ENCODE results near the gene NUAK1. TPM values are rescaled to one million over a fixed set of nuclear protein-coding genes. Genes with fewer than 3 reads are reported as not detected.

NUAK1 gene
- polyA plus RNA-seq, 2 donors = 0.73 to 0.82 TPM

GRCh38 chr12:106106061-106106566 lies 32.6 kb downstream of the NUAK1 start:
- Histone ChIP-seq H3K36me3 (ENCODE audit: control insufficient read depth in 2 of 2, insufficient read depth in 2 of 2, low read length in 1 of 2) (no peaks in the 10 kb centered on the region), H3K4me3 (ENCODE audit: low read depth in 1 of 2, low read length in 2 of 2) (no peak overlapping the region), H3K9me3 (ENCODE audit: control insufficient read depth in 2 of 2, insufficient read depth in 1 of 2, low read depth in 1 of 2, low read length in 1 of 2) (no peaks in the 10 kb centered on the region), H3K27ac (ENCODE audit: low read depth in 2 of 2, low read length in 1 of 2) (no peak overlapping the region), H3K27me3 (ENCODE audit: control insufficient read depth in 1 of 2, insufficient read depth in 2 of 2, low read length in 2 of 2) (no peaks in the 10 kb centered on the region), H3K4me1 (ENCODE audit: control insufficient read depth in 2 of 2, insufficient read depth in 2 of 2, low read length in 1 of 2) (peaks cover 0 to 3% of the 10 kb centered on the region in 2 donors)
- 70 to 78% methylated on average over 4 of the region's 4 CpGs for WGBS, 2 donors

GRCh38 chr12:106101803-106102202 lies 37.0 kb downstream of the NUAK1 start:
- Histone ChIP-seq H3K36me3 (ENCODE audit: control insufficient read depth in 2 of 2, insufficient read depth in 2 of 2, low read length in 1 of 2) (no peaks in the 10 kb centered on the region), H3K27ac (ENCODE audit: low read depth in 2 of 2, low read length in 1 of 2) (no peak overlapping the region), H3K9me3 (ENCODE audit: control insufficient read depth in 2 of 2, insufficient read depth in 1 of 2, low read depth in 1 of 2, low read length in 1 of 2) (no peaks in the 10 kb centered on the region), H3K27me3 (ENCODE audit: control insufficient read depth in 1 of 2, insufficient read depth in 2 of 2, low read length in 2 of 2) (peaks cover 0 to 4% of the 10 kb centered on the region in 2 donors), H3K4me1 (ENCODE audit: control insufficient read depth in 2 of 2, insufficient read depth in 2 of 2, low read length in 1 of 2) (no peaks in the 10 kb centered on the region), H3K4me3 (ENCODE audit: low read depth in 1 of 2, low read length in 2 of 2) (no peak overlapping the region)
- WGBS, 2 donors = 87 to 92% methylated on average over 5 of the region's 5 CpGs

- no peaks in the 10 kb centered on the region for H3K9me3 ChIP-seq (ENCODE audit: control insufficient read depth in 2 of 2, insufficient read depth in 1 of 2, low read depth in 1 of 2, low read length in 1 of 2)
- no peak overlapping the region for H3K27ac ChIP-seq (ENCODE audit: low read depth in 2 of 2, low read length in 1 of 2)
- H3K36me3 ChIP-seq (ENCODE audit: control insufficient read depth in 2 of 2, insufficient read depth in 2 of 2, low read length in 1 of 2) = no peaks in the 10 kb centered on the region
- peaks cover 0 to 4% of the 10 kb centered on the region in 2 donors for H3K27me3 ChIP-seq (ENCODE audit: control insufficient read depth in 1 of 2, insufficient read depth in 2 of 2, low read length in 2 of 2)
- H3K4me1 ChIP-seq (ENCODE audit: control insufficient read depth in 2 of 2, insufficient read depth in 2 of 2, low read length in 1 of 2) = no peaks in the 10 kb centered on the region
- WGBS, 2 donors = 77 to 80% methylated on average over 6 of the region's 6 CpGs
- H3K4me3 ChIP-seq (ENCODE audit: low read depth in 1 of 2, low read length in 2 of 2) = no peak overlapping the region
Observed at GRCh38 chr12:106098691-106099200, 40.0 kb downstream of the NUAK1 start.

- Histone ChIP-seq H3K4me3 (ENCODE audit: low read depth in 1 of 2, low read length in 2 of 2) (no peak overlapping the region), H3K9me3 (ENCODE audit: control insufficient read depth in 2 of 2, insufficient read depth in 1 of 2, low read depth in 1 of 2, low read length in 1 of 2) (no peaks in the 10 kb centered on the region), H3K4me1 (ENCODE audit: control insufficient read depth in 2 of 2, insufficient read depth in 2 of 2, low read length in 1 of 2) (no peaks in the 10 kb centered on the region), H3K27me3 (ENCODE audit: control insufficient read depth in 1 of 2, insufficient read depth in 2 of 2, low read length in 2 of 2) (peaks cover 0 to 4% of the 10 kb centered on the region in 2 donors), H3K36me3 (ENCODE audit: control insufficient read depth in 2 of 2, insufficient read depth in 2 of 2, low read length in 1 of 2) (no peaks in the 10 kb centered on the region), H3K27ac (ENCODE audit: low read depth in 2 of 2, low read length in 1 of 2) (peak overlapping the region in 1 of 2 donors; percentile 31)
- WGBS, 2 donors = 38 to 41% methylated on average over 2 of the region's 2 CpGs
Observed at GRCh38 chr12:106097011-106097410, 41.7 kb downstream of the NUAK1 start.

- Histone ChIP-seq H3K27ac (ENCODE audit: low read depth in 2 of 2, low read length in 1 of 2) (peak overlapping the region; percentile 8 to 40), H3K9me3 (ENCODE audit: control insufficient read depth in 2 of 2, insufficient read depth in 1 of 2, low read depth in 1 of 2, low read length in 1 of 2) (no peaks in the 10 kb centered on the region), H3K27me3 (ENCODE audit: control insufficient read depth in 1 of 2, insufficient read depth in 2 of 2, low read length in 2 of 2) (peaks cover 0 to 4% of the 10 kb centered on the region in 2 donors), H3K36me3 (ENCODE audit: control insufficient read depth in 2 of 2, insufficient read depth in 2 of 2, low read length in 1 of 2) (no peaks in the 10 kb centered on the region), H3K4me3 (ENCODE audit: low read depth in 1 of 2, low read length in 2 of 2) (no peak overlapping the region), H3K4me1 (ENCODE audit: control insufficient read depth in 2 of 2, insufficient read depth in 2 of 2, low read length in 1 of 2) (no peaks in the 10 kb centered on the region)
- WGBS, 2 donors = 26 to 29% methylated on average over 12 of the region's 12 CpGs
Observed at GRCh38 chr12:106096376-106096775, 42.4 kb downstream of the NUAK1 start.

- Histone ChIP-seq H3K27ac (ENCODE audit: low read depth in 2 of 2, low read length in 1 of 2) (no peak overlapping the region), H3K4me3 (ENCODE audit: low read depth in 1 of 2, low read length in 2 of 2) (no peak overlapping the region), H3K4me1 (ENCODE audit: control insufficient read depth in 2 of 2, insufficient read depth in 2 of 2, low read length in 1 of 2) (peaks cover 0 to 2% of the 10 kb centered on the region in 2 donors), H3K36me3 (ENCODE audit: control insufficient read depth in 2 of 2, insufficient read depth in 2 of 2, low read length in 1 of 2) (no peaks in the 10 kb centered on the region), H3K9me3 (ENCODE audit: control insufficient read depth in 2 of 2, insufficient read depth in 1 of 2, low read depth in 1 of 2, low read length in 1 of 2) (no peaks in the 10 kb centered on the region), H3K27me3 (ENCODE audit: control insufficient read depth in 1 of 2, insufficient read depth in 2 of 2, low read length in 2 of 2) (no peaks in the 10 kb centered on the region)
- 78 to 82% methylated on average over 5 of the region's 5 CpGs for WGBS, 2 donors
Observed at GRCh38 chr12:106094304-106094703, 44.5 kb downstream of the NUAK1 start.

- H3K36me3 ChIP-seq (ENCODE audit: control insufficient read depth in 2 of 2, insufficient read depth in 2 of 2, low read length in 1 of 2) = no peaks in the 10 kb centered on the region
- no peaks in the 10 kb centered on the region for H3K27me3 ChIP-seq (ENCODE audit: control insufficient read depth in 1 of 2, insufficient read depth in 2 of 2, low read length in 2 of 2)
- H3K4me1 ChIP-seq (ENCODE audit: control insufficient read depth in 2 of 2, insufficient read depth in 2 of 2, low read length in 1 of 2) = peaks cover 2 to 3% of the 10 kb centered on the region in 2 donors
- no peak overlapping the region for H3K27ac ChIP-seq (ENCODE audit: low read depth in 2 of 2, low read length in 1 of 2)
- H3K4me3 ChIP-seq (ENCODE audit: low read depth in 1 of 2, low read length in 2 of 2) = no peak overlapping the region
- no peaks in the 10 kb centered on the region for H3K9me3 ChIP-seq (ENCODE audit: control insufficient read depth in 2 of 2, insufficient read depth in 1 of 2, low read depth in 1 of 2, low read length in 1 of 2)
- WGBS, 2 donors = 75 to 79% methylated on average over 6 of the region's 6 CpGs
Observed at GRCh38 chr12:106093246-106093645, 45.5 kb downstream of the NUAK1 start.

- Histone ChIP-seq H3K4me3 (ENCODE audit: low read depth in 1 of 2, low read length in 2 of 2) (no peak overlapping the region), H3K36me3 (ENCODE audit: control insufficient read depth in 2 of 2, insufficient read depth in 2 of 2, low read length in 1 of 2) (no peaks in the 10 kb centered on the region), H3K27me3 (ENCODE audit: control insufficient read depth in 1 of 2, insufficient read depth in 2 of 2, low read length in 2 of 2) (no peaks in the 10 kb centered on the region), H3K4me1 (ENCODE audit: control insufficient read depth in 2 of 2, insufficient read depth in 2 of 2, low read length in 1 of 2) (peaks cover 2 to 3% of the 10 kb centered on the region in 2 donors), H3K9me3 (ENCODE audit: control insufficient read depth in 2 of 2, insufficient read depth in 1 of 2, low read depth in 1 of 2, low read length in 1 of 2) (no peaks in the 10 kb centered on the region), H3K27ac (ENCODE audit: low read depth in 2 of 2, low read length in 1 of 2) (peak overlapping the region; percentile 22 to 36)
- 79 to 91% methylated on average over 6 of the region's 6 CpGs for WGBS, 2 donors
Observed at GRCh38 chr12:106091446-106091820, 47.3 kb downstream of the NUAK1 start.

- Histone ChIP-seq H3K9me3 (ENCODE audit: control insufficient read depth in 2 of 2, insufficient read depth in 1 of 2, low read depth in 1 of 2, low read length in 1 of 2) (no peaks in the 10 kb centered on the region), H3K27ac (ENCODE audit: low read depth in 2 of 2, low read length in 1 of 2) (peak overlapping the region; percentile 22 to 36), H3K4me3 (ENCODE audit: low read depth in 1 of 2, low read length in 2 of 2) (no peak overlapping the region), H3K27me3 (ENCODE audit: control insufficient read depth in 1 of 2, insufficient read depth in 2 of 2, low read length in 2 of 2) (no peaks in the 10 kb centered on the region), H3K36me3 (ENCODE audit: control insufficient read depth in 2 of 2, insufficient read depth in 2 of 2, low read length in 1 of 2) (no peaks in the 10 kb centered on the region), H3K4me1 (ENCODE audit: control insufficient read depth in 2 of 2, insufficient read depth in 2 of 2, low read length in 1 of 2) (peaks cover 2 to 3% of the 10 kb centered on the region in 2 donors)
- WGBS, 2 donors = 59 to 69% methylated on average over 10 of the region's 10 CpGs
Observed at GRCh38 chr12:106090591-106091445, 47.9 kb downstream of the NUAK1 start.
